GM10266 (cell line): ENCODE data around the gene SWAP70.

Experiments
- DNase-seq: peaks from one replicate; pipeline ENCODE4 v3.0.0; 2012; ENCODE audit errors: extremely low spot score
- CTCF ChIP-seq: IDR thresholded peaks from 2 replicates; pipeline ENCODE4 v1.5.1; 2012; ENCODE audit warnings: mild to moderate bottlenecking, low read depth; ENCODE audit not compliant: control insufficient read depth, insufficient read depth; ENCODE audit errors: missing control alignments

Gene SWAP70

GRCh38 chr11:9722023-9722422 is 58.1 kb downstream of the SWAP70 start:
- TF ChIP-seq CTCF, result no peak
- no peak for DNase-seq

- no peak for DNase-seq
- TF ChIP-seq CTCF, result no peak
These were observed 59.0 kb downstream of the SWAP70 start for GRCh38 chr11:9722893-9723292.

- DNase-seq, result no peak
- no peak for TF ChIP-seq CTCF
These were observed 62.6 kb downstream of the SWAP70 start for GRCh38 chr11:9726321-9727022.

- no peak for TF ChIP-seq CTCF
- DNase-seq, result no peak
These were observed 64.2 kb downstream of the SWAP70 start for GRCh38 chr11:9728058-9728457.

GRCh38 chr11:9731256-9731655 is 67.4 kb downstream of the SWAP70 start:
- no peak for TF ChIP-seq CTCF
- no peak for DNase-seq

- no peak for TF ChIP-seq CTCF
- DNase-seq, result no peak
These were observed 68.6 kb downstream of the SWAP70 start for GRCh38 chr11:9732453-9732852.

- no peak for TF ChIP-seq CTCF
- DNase-seq, result no peak
These were observed 69.3 kb downstream of the SWAP70 start for GRCh38 chr11:9733212-9733611.
